ENCODE results near the gene ECI1.

Gene ECI1

DNA sequence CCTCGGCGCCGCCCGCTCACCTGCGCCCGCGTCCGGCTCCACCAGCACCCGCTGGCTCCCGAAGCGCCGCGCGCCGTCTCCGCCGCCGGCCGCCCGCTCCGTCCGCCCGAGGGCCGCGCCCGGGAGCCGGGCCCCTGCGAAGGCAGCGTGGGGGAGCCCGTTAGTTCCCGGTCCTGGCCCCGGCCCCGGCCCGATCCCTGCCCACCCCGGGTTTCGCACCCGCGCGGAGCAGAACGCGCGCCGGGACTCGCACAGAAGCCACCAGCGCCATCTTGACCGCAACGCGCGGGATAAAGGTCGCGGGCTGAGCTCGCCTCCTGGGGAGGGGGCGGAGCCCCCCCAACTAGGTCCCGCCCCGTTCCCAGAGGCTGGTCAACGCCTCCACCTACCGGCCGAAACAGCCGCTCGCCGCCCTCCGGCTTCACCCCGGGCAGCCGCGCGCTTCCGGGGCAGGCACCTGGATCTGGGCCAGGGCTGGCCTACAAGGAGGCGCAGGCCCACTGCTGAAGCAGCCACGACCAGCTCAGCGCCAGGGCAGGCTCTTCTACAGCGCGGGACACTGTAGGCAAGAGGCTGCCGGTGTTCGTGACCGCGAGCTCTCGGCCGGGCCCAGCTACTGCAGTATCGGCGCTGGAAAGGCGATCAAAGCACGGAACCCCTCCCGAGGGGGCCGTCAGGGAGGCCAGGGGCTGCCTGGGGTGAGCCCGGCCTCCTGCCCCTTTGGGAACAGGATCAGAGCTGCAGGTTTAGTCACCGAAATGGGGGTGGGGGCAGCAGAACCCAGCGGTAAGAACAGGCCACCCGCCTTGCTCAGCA lies at the start of gene ECI1:
Gene ECI1 (minus strand): TSS at position 292 of the 816 bp plus-strand sequence. CDS start 21 bp downstream, at position 271.
- DNase-seq (ENCODE audit: low read depth): peak; percentile 89
- H3K4me3 ChIP-seq (ENCODE audit: low read depth, low read length): peak within 1 kb of the TSS; percentile 58
- TF ChIP-seq CTCF (IDR thresholded peaks at IDR 0.05; ENCODE audit: control insufficient read depth, extremely low read depth, insufficient read depth): peak; percentile 60

- DNase-seq (ENCODE audit: low read depth): no peak
- no peak for TF ChIP-seq CTCF (IDR thresholded peaks at IDR 0.05; ENCODE audit: control insufficient read depth, extremely low read depth, insufficient read depth)
- no peak overlapping the region for H3K4me3 ChIP-seq (ENCODE audit: low read depth, low read length)
These were observed 48.5 kb upstream of the ECI1 start for GRCh38 chr16:2299915-2300192.

DNA sequence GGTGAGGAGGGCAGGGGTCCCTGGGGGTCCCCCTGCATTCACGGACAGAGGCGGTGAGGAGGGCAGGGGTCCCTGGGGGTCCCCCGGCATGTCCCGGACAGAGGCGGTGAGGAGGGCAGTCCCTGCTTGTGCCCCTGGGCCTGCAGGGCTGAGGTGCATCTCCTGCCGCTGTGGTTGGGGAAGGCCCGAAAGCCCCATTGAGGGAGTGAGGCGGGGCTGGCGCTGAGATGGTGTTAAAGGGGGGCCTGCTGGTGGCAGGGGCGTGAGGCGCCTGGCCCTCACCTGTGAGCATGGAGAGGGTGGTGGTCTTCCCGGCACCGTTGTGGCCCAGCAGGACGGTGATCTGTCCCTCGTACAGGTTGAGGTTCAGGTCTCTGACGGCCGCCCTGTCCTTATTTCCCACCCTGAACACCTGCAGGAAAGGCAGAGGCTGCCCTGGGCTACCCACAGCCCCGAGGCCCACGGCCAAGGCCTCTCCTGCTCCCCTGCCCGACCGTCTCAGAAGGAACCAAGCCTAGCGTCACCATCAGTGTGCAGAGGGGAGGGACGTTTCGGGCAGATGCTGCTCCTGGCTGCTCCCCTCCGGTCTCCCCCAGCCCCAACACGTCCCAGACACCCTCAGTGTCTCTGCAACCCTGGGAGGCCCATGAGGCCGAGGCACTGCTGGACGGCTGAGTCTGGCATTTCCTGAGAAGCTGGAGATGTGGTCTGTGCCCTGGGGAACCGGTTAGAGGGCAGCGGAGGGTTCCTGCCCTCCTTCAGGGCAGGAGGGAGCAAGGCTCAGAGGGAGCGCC lies 47.9 kb upstream of the ECI1 start:
- H3K4me3 ChIP-seq (ENCODE audit: low read depth, low read length): no peak overlapping the region
- no peak for TF ChIP-seq CTCF (IDR thresholded peaks at IDR 0.05; ENCODE audit: control insufficient read depth, extremely low read depth, insufficient read depth)
- DNase-seq (ENCODE audit: low read depth): no peak

- no peak for TF ChIP-seq CTCF (IDR thresholded peaks at IDR 0.05; ENCODE audit: control insufficient read depth, extremely low read depth, insufficient read depth)
- H3K4me3 ChIP-seq (ENCODE audit: low read depth, low read length): no peak overlapping the region
- no peak for DNase-seq (ENCODE audit: low read depth)
These were observed 47.2 kb upstream of the ECI1 start for GRCh38 chr16:2298621-2299020.

DNA sequence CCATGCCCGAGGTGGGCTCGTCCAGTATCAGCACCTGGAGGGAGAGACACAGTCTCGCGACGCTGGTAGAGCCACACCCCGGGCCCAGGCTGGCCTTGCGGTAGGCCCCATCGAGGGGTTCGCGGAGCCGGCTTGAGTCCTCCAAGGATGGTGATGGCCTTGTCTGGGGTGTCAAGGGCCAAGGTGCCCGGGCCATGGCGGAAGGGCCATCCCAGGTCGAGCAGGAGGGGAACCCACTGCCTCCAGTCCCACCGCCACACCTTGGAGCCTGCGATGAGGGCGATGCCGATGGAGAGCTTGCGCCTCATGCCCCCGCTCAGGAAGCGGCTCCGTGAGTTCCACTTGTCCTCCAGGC lies 46.1 kb upstream of the ECI1 start:
- no peak for TF ChIP-seq CTCF (IDR thresholded peaks at IDR 0.05; ENCODE audit: control insufficient read depth, extremely low read depth, insufficient read depth)
- DNase-seq (ENCODE audit: low read depth): no peak
- H3K4me3 ChIP-seq (ENCODE audit: low read depth, low read length): no peak overlapping the region

DNA sequence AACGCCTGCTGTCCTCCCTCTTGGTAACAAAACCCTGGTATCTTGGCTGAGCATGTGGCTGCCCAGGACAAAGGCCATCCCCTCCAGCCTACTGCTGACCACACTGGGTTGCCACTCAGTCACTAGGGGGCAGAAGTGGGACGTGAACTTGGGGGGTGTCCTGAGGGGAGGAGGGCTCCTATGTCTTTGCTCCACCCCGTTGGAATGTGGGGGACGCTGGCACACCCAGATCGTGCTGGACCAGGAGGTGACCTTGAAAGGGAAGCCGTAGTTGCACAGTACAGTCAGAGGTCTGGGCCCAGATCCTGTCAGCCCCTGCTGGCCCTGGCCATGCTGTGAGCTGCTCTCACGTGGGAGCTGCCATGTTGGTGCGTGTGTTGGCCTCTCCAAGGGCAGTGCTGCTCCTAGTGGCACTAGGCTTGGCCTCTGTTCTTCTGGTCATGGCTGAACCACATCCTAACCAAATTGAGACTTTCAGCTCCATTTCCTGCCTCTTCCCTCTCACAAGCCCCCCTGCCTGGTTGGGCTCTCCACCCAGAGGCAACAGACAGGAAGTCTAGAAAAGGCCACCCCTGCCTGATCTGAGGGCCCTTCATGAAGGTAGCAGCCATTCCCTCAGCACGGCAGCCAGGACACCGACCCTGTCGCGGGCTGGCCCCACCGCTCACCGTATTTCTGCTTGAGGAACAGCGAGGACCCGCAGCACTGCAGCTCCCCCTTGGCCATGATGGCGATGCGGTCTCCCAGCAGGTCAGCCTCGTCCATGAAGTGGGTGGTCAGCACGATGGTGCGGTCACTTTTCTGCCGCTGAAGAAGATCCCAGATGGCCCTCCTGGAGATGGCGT lies 45.5 kb upstream of the ECI1 start:
- no peak for DNase-seq (ENCODE audit: low read depth)
- H3K4me3 ChIP-seq (ENCODE audit: low read depth, low read length): no peak overlapping the region
- TF ChIP-seq CTCF (IDR thresholded peaks at IDR 0.05; ENCODE audit: control insufficient read depth, extremely low read depth, insufficient read depth): peak; percentile 65
